Measurements from ENCODE around the gene MSH2. TPM values are rescaled to one million over a fixed set of nuclear protein-coding genes. Genes with fewer than 3 reads are reported as not detected.

Gene MSH2
- total and polyA plus RNA-seq, 4 donors: 1.6 to 33.3 (median 3.8) TPM

GRCh38 chr2:47437287-47437686 is 34.3 kb downstream of the MSH2 start:
- no peak for DNase-seq (ENCODE audit: low spot score)
- 35% methylated on average over 4 of the region's 4 CpGs for WGBS

GRCh38 chr2:47438106-47438505 is 35.1 kb downstream of the MSH2 start:
- Histone ChIP-seq H3K36me3 (ENCODE audit: control insufficient read depth in 4 of 4, insufficient read depth in 3 of 4, low read depth in 1 of 4, low read length in 3 of 4) (no peaks in the 10 kb centered on the region), H3K27me3 (ENCODE audit: control insufficient read depth in 4 of 4, insufficient read depth in 4 of 4, low read length in 3 of 4) (no peaks in the 10 kb centered on the region), H3K9ac (ENCODE audit: low read depth in 1 of 2, low read length in 2 of 2) (no peak overlapping the region), H3K9me3 (ENCODE audit: control insufficient read depth in 4 of 4, low read length in 3 of 4) (no peaks in the 10 kb centered on the region), H3K27ac (ENCODE audit: low read depth in 1 of 2, low read length in 2 of 2) (no peak overlapping the region), H3K4me3 (ENCODE audit: low read depth in 1 of 3, low read length in 3 of 3) (no peak overlapping the region), H3K4me1 (ENCODE audit: control insufficient read depth in 4 of 4, insufficient read depth in 4 of 4, low read length in 3 of 4) (no peaks in the 10 kb centered on the region)
- 95% methylated on average over 3 of the region's 3 CpGs for WGBS
- TF ChIP-seq MAX (IDR thresholded peaks at IDR 0.05): no peak
- no peak for TF ChIP-seq REST (IDR thresholded peaks at IDR 0.05)
- TF ChIP-seq FOXA2 (IDR thresholded peaks at IDR 0.05): no peak
- TF ChIP-seq EGR1 (IDR thresholded peaks at IDR 0.05; ENCODE audit: low read depth in 2 of 2): no peak
- TF ChIP-seq HNF4G (IDR thresholded peaks at IDR 0.05): no peak
- no peak for TF ChIP-seq SP1 (IDR thresholded peaks at IDR 0.05)
- TF ChIP-seq TAF1 (conservative IDR thresholded peaks at IDR 0.05): no peak
- no peak for TF ChIP-seq ZBTB33 (IDR thresholded peaks at IDR 0.05)
- no peak for TF ChIP-seq GABPA (IDR thresholded peaks at IDR 0.05 in 1 of 2, conservative IDR thresholded peaks at IDR 0.05 in 1 of 2)
- no peak for TF ChIP-seq RXRA (IDR thresholded peaks at IDR 0.05)
- DNase-seq (ENCODE audit: low spot score): no peak

More at GRCh38 chr2:47437287-47437686, 34.3 kb downstream of the MSH2 start:
- no peaks in the 10 kb centered on the region for H3K9me3 ChIP-seq (ENCODE audit: control insufficient read depth in 4 of 4, low read length in 3 of 4)
- H3K9ac ChIP-seq (ENCODE audit: low read depth in 1 of 2, low read length in 2 of 2): peak overlapping the region in 1 of 2 donors; percentile 16
- TF ChIP-seq RAD21 (IDR thresholded peaks at IDR 0.05) (peak; percentile 73 to 76), CTCF (IDR thresholded peaks at IDR 0.05; ENCODE audit: low read depth, low read length, missing input control) (peak; percentile 33), FOXA1 (IDR thresholded peaks at IDR 0.05) (no peak)
- H3K4me3 ChIP-seq (ENCODE audit: low read depth in 1 of 3, low read length in 3 of 3): no peak overlapping the region
- H3K27me3 ChIP-seq (ENCODE audit: control insufficient read depth in 4 of 4, insufficient read depth in 4 of 4, low read length in 3 of 4): no peaks in the 10 kb centered on the region
- no peak overlapping the region for H3K27ac ChIP-seq (ENCODE audit: low read depth in 1 of 2, low read length in 2 of 2)
- no peaks in the 10 kb centered on the region for H3K36me3 ChIP-seq (ENCODE audit: control insufficient read depth in 4 of 4, insufficient read depth in 3 of 4, low read depth in 1 of 4, low read length in 3 of 4)
- no peaks in the 10 kb centered on the region for H3K4me1 ChIP-seq (ENCODE audit: control insufficient read depth in 4 of 4, insufficient read depth in 4 of 4, low read length in 3 of 4)
